Measurements from ENCODE around the gene MRPL55. TPM values are rescaled to one million over a fixed set of nuclear protein-coding genes. Genes with fewer than 3 reads are reported as not detected.
A peak's percentile ranks its signal among the peaks of the same experiment; 100 is the strongest.

Gene MRPL55
- 39.7 TPM for total RNA-seq
- long read RNA-seq, partial matches to known transcripts: 0 of 29 reads
- long read RNA-seq, other reads (novel, unspliced or antisense): 10 of 29 reads

DNA sequence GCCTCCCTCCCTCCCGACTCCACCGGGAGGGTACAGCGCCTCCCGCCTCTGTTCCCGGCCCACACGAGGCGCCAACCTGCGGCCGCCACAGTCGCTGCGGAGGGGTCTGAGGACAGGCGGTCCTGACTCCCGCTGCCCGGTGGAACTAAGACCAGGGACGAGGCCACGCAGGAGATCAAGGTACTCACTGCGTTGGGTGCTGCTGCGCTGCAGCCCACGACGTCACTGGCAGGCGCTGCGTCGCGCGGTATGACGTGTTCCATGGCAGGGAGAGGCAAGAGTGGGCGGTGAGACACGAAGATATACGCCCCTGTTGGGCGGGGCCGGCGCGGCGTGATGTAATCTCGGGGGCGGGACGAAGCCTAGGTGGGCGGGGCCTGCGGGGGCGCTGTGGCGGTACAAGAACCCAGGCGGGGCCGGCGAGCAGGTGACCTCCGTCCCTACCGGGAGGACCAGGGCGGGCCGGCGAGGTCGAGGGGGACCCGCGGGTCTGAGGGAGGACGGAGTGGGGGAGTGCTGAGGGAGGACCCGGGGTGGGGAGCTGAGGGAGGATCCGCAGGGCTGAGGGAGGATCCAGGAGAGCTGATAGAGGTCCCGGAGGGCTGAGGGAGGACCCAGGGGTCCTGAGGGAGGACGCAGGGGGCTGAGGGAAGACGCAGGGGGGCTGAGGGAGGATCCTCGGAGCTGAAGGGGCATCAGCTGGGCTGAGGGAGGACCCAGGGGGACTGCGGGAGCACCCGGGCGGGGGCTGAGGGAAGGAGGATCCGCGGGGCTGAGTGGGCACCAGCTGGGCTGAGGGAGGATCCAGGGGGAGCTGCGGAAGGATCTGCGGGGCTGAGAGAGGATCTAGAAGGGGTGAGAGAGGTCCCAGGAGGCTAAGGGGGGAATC, at the start of gene MRPL55:
TSS of gene MRPL55 (minus strand) at position 227 of the 889 bp plus-strand sequence. CDS start 1,039 bp downstream, outside the sequence.
- intact Hi-C loops (cut with DNase I): loop anchor here (2.0 kb wide), 2 partner anchors 27 to 55 kb away; partner anchors contain the start of genes ARF1 and IBA57

DNA sequence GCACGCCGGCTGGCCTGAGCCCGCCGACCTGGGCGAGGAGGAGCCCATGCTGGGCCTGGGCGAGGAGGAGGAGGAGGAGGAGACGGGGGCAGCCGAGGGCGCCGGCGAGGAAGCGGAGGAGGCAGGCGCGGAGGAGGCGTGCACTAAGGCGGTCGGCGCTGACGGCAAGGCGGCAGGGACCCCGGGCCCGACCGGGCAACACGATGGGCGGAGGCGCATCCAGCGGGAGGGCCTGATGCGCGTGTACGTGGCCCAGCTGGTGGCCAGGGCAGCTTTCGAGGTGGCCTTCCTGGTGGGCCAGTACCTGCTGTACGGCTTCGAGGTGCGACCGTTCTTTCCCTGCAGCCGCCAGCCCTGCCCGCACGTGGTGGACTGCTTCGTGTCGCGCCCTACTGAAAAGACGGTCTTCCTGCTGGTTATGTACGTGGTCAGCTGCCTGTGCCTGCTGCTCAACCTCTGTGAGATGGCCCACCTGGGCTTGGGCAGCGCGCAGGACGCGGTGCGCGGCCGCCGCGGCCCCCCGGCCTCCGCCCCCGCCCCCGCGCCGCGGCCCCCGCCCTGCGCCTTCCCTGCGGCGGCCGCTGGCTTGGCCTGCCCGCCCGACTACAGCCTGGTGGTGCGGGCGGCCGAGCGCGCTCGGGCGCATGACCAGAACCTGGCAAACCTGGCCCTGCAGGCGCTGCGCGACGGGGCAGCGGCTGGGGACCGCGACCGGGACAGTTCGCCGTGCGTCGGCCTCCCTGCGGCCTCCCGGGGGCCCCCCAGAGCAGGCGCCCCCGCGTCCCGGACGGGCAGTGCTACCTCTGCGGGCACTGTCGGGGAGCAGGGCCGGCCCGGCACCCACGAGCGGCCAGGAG, 49.3 kb upstream of the MRPL55 start:
- DNase-seq (ENCODE audit: low spot score): no peak
- intact Hi-C loops (cut with DNase I): no loop called here

More for the DNA sequence above, at the start of gene MRPL55:
- DNase-seq (ENCODE audit: low spot score): peak; percentile 100

DNA sequence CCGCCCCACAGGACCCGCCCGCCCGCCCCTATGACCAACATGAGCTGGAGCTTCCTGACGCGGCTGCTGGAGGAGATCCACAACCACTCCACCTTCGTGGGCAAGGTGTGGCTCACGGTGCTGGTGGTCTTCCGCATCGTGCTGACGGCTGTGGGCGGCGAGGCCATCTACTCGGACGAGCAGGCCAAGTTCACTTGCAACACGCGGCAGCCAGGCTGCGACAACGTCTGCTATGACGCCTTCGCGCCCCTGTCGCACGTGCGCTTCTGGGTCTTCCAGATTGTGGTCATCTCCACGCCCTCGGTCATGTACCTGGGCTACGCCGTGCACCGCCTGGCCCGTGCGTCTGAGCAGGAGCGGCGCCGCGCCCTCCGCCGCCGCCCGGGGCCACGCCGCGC, 48.6 kb upstream of the MRPL55 start:
- no peak for DNase-seq (ENCODE audit: low spot score)

DNA sequence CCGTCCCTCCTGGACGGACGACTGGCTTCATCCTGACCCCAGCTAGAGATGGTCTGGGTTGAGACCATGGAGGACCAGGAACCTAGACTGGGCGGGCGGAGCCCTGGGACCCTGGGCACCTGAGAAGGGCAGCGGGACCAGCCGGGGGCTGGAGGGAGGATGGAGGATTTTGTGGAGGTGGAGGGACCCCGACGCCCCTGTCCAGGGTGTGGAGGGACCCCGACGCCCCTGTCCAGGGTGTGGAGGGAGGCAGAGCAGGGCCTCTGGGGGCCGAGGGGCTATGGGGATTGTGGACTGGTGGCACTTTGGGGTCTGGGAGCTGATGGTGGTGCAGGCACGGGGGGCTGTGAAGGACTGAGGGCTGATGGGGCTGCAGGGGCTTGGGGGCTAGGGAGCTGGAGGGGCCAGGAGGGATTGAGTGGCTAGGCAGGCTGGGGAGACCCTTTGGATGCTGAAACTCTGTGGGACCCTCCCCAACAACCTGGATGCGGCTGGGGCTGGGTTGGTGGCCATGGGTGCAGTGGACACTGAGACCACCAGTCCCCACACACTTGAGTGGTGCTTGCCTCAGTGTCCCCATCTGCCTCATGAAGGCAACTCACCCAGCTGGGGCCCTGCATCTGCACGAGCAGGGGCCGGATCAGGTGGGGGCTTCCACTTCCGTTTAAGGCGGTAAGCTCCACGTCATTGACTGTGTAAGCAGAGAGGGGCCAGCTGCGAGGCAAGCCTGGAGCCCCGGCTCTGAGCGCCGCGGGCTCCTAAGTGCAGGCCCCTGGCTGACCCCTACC, 48.0 kb upstream of the MRPL55 start:
- intact Hi-C loops (cut with DNase I): no loop called here
- no peak for DNase-seq (ENCODE audit: low spot score)

More for the DNA sequence above, 48.6 kb upstream of the MRPL55 start:
- intact Hi-C loops (cut with DNase I): no loop called here

DNA sequence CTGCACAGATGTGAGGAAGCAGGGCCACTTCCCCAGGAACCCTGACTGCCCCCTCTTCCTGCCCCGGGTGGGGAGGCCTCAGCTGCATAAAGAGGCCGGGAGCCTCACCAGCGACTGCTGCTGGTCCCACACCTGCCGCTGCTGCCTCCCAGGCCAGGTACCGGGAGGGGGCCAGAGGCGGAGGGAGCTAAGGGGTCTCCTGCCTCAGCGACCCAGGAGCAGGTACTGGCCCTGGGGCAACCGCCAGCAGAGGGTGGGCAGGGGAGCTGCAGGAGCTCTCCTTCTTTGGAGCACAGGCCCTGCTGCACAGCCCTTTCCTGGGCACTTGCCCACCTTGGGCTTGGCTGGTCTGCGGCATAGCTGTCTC, 47.4 kb upstream of the MRPL55 start:
- no peak for DNase-seq (ENCODE audit: low spot score)
- intact Hi-C loops (cut with DNase I): no loop called here

DNA sequence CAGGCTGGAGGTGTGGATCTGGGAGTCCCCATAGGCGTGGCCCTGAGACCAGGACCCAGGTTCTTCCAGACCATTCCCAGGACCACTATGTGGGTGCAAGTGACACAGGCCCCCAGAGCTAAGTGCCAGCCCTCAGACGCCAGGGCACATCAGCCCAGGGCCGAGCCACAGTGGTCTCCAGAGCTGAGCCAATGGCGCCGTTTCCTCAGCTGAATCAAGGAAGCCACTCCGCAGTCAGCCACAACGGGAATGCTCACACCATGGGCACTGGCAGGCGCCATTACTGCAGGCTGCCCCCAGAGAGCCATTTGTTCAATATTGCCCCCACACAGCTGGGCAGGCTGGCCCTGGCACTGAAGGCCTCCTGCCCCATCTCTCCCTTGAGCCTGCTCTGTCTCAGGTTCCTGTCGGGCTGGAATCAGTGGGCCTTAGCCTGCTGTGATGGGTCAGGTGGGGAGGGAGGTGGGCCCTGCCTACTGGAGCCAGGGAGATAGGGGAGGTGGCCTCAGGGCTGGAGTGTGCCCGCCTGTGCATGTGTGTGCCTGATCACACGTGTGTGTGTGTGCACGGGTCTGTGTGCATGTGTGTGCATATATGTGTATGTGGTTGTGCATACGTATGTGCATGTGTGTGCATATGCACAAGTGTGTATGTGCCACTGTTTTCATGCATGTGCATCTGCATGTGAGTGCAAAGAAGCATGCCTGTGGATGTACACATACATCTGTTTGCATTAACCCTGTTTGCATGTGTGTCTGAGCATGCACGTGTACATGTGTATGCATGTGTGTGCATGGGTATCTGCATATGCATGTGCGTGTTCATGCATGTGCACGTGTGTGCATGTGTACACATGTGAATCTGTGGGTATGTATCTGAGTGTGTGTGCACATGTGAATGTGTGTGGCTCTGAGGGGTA, 46.8 kb upstream of the MRPL55 start:
- intact Hi-C loops (cut with DNase I): no loop called here

DNA sequence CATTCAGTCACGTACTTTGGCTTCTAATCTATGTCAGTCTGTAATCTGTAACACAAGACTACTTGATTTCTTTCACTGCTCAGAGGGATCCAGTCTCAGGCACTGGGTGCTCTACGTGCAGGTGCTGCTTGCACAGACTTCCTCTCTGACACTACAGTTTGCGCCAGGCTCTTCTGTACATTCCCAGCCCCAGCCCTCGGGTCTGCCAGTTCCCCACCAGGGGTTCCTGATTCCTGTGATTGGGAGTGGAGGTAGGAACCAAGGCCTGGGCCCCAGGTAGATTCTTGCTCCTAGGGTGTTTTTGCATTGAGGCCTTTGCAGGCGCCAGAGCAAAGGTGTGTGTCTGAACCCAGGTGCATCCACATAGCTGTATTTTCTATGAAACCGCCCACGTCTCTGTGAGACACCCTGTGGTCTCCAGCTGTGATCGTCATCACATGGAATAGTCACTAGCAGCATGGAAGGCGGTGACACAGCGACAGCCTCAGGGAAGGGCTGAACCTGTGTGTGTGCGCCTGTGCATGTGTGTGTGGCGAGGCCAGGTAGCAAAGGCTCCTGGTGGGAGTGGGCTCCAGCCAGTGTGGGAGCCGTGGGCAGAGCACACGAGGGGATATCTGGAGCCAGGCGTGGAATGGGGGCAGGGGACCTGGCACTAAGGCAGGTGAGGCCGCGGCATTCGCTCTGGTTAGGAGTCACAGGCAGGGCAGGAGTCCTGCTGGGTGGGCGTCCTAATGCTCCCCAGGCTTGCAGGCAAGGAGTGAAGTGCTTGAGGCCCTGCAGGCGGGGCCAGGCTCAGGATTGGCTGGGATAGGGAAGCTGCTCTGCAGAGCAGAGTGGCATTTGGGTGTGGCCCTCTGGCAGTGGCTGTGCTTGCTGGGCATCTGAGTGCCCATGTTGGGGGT, 45.8 kb upstream of the MRPL55 start:
- intact Hi-C loops (cut with DNase I): no loop called here
- DNase-seq (ENCODE audit: low spot score): no peak

More for the DNA sequence above, 46.8 kb upstream of the MRPL55 start:
- DNase-seq (ENCODE audit: low spot score): no peak

DNA sequence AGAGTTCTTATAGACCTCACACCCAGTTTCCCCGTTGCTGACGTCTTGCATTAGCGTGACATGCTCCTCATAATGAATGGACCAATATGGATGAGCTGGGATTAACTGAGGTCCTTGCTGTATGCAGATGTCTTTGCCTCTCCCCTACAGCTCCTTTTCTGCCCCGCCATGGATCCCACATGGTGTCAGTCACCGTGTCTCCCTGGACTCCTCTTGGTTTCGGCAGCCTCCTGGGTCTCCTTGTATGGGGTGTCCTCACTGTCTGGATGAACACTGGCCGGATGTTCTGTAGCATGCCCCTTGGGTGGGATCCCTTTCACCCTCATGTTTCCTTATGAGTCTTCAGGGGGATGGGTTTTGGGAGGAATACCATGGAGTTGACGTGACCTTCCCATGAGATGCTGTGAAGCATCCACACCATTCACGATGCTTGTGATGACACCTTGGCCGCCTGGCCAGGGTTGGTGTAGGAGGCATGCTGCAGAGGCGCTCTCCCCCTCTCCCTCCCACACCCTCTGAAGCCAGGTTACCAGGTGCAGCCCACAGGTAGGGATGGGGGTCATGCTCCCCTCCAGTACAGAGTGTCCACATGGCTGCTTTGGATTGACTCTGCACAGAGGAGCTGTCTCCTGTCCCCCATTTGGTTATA, 45.0 kb upstream of the MRPL55 start:
- DNase-seq (ENCODE audit: low spot score): no peak

DNA sequence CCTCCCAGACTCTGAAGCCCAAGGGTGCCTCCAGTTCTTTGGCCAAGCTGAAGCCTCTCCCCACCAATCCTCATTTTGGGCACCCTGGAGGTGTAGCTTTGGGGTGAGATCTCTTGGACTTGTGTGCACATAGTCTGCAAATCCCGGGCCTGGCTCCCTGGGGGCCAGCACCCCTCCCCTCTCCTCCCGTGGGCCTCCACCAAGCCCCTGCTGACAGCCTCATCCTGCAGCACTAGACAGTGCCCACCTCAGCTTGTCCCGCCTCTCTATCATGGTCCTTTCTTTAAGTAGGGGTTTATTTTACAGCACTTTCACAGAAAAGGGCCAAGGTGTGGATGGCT, 43.8 kb upstream of the MRPL55 start:
- intact Hi-C loops (cut with DNase I): no loop called here
- no peak for DNase-seq (ENCODE audit: low spot score)

More for the DNA sequence above, 45.0 kb upstream of the MRPL55 start:
- intact Hi-C loops (cut with DNase I): no loop called here

DNA sequence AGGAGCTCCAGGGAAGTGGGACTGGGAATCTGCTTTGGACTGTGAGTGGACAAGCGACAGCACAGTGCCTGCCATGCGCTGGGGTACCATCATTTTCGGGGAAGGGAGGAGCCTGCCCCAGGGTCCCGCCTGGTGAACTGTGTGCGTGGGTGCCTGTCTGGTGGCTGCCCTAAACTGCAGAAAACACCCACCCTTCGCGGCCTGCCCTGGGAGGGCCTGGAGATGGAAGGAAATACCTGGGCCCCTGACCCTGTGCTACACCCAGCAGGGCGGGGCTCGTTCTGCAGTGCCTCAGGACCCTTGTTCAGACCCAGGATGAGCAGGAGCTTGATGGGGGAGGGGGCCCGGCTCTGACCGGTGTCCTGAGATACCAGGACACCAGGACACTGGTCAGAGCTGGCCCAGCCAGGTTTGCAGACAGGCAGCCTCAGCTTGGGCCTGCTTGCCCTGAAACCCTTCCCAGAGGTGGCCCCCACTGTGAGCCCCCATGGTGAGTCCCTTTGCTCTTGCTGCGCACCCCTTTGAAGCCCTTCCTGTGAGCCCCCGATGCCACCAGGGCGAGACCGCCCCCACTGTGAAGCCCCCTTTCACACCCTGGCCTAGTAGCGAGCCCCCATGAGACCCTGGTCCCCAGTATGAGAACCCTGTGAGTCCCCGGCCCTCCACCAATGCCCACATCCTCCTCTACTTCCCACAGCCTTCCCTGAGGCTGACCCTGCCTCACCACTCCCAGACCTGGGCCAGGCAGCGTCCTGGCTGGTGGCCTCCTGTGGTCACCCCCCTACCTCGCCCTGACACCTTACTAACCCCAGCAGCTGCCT, 43.2 kb upstream of the MRPL55 start:
- DNase-seq (ENCODE audit: low spot score): peak; percentile 70

DNA sequence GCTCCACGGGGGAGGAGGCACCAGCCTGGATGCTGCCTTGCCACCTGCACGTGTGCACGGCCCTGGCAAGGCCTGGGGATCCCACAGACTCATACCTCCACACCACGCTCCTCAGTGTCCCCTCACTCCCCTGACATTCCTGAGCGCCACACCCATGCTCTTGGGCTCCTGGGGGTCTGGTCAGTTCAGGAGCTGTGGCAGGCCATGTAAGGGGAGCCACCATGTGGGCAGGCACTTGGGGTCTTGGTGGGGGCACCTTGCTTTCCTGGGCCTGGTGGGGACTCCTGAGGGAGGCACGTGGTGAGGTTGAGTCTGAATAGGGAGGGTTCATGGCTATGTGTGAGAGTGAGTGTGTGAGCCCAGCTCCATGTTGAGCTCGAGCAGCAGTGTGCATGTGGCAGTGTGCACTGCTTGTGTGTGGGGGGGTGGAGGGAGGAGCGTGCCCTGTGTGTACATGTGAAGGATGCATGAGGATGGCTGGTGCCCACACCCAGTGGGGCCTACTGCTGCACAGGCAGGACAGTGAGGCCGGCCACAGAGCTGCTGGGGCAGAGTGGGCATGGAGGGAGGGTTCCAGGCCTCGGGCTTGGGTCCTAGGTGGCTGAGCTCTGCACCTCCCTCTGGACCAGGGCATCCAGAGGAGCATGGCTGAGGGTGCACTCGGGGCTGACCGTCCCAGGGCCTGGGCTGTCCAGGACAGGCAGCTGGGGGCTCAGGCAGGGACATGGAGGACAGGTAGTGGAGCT, 42.3 kb upstream of the MRPL55 start:
- intact Hi-C loops (cut with DNase I): no loop called here
- peak; percentile 71 for DNase-seq (ENCODE audit: low spot score)

More for the DNA sequence above, 43.2 kb upstream of the MRPL55 start:
- intact Hi-C loops (cut with DNase I): no loop called here

DNA sequence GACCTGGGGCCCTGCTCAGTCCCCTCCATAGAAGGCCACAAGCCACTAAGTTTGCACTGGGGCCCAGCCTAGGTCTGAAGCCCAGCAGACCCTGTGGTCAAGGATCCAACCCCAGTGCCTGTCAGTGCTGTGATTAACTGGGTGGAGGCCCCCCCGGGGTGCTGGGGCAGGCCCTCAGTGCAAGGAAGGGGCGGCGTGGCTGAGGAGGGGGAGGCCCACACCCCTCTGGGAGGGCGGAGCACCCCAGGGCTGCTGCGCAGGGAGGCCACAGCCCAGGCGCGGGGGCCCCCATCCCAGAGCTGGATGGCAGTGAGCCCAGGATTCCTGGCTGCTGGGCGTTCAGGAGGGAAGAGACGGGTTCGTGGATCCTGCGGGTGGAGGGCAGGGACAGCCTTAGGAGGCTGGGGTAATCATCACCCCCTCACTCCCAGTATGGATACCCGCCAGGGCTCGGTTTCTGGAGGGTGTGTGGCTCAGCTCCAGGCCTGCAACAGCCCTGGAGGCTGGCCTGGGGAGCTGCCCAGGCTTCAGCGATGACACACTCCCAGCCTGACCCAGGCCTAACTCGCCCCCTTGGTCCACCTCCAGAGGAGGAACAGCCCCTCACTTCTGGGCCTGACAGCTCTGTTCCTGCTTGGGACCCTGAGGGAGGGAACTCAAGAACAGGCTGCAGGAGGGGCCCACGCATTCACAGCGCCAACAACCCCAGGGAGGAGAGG, 41.5 kb upstream of the MRPL55 start:
- intact Hi-C loops (cut with DNase I): no loop called here
- peak; percentile 85 for DNase-seq (ENCODE audit: low spot score)

DNA sequence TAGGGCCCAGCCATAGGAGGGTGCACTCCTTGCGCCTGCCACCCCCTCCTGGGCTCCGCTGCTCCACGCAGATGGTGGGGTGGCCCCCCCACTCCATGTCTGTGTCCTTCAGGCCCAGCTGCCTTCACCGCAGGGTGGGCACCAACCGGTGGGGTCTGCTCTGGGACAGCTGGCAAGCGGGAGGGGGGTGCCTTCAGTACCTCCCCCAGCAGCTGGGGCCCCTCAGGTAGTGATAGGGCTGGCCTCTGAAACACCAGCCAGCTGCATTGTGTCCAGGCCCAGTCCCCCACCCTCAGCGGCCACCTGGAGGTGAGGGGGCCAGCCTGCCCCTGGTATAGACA, 41.0 kb upstream of the MRPL55 start:
- intact Hi-C loops (cut with DNase I): no loop called here
- DNase-seq (ENCODE audit: low spot score): peak; percentile 75

DNA sequence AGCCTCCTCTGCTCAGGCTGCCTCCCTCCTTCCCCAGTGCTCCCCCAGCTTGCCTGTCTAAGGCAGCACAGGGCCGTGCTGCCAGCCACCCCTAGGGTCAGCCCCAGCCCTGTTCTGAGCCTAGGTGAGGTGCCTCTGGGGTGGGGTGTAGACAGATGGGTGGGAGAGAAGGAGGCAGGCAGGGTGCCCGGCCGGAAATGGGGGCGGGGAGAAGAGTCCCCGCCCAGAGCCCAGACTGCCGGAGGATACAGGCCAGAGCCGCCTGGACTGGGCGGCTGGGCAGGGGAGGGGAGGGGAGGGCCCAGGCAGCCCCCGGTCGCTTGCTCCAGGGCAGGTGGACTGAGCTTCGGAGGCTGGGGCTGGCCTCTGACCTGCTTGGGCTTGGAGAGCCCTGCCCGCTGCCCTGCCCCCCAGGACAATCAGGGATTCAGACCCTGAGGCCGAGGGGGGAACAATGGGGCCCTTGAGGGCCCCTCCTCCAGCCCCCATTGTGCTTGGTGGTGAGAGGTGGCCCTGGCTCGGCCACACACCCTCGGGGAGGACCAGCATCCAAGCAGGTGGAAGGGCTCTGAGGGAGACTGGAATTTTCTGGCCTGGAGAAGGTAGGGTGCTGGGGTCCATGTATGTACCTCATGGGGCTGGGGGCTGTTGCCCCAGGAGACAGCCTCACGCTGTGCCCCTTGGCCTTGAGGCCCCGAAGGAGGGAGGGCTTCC, 40.5 kb upstream of the MRPL55 start, which contains the start of gene GJC2:
TSS of gene GJC2 (plus strand) at position 525 of the 714 bp plus-strand sequence. CDS start 7,829 bp downstream, outside the sequence.
- peak; percentile 78 for DNase-seq (ENCODE audit: low spot score)
- intact Hi-C loops (cut with DNase I): loop anchor here (2.0 kb wide), 1 partner anchor 13 kb away; no protein-coding TSS in a partner anchor
